DMS79 (cell line): Measurements from ENCODE around the gene URM1.

Experiments
- DNase-seq: peaks from one replicate; lab custom pipeline; 2025; lab: John Stamatoyannopoulos, UW

URM1 gene

GRCh38 chr9:128429513-128430086 is 58.4 kb downstream of the URM1 start:
- DNase-seq: no peak

GRCh38 chr9:128431207-128431606 is 60.0 kb downstream of the URM1 start:
- DNase-seq: no peak

- no peak for DNase-seq
Observed at GRCh38 chr9:128434340-128434739, 63.2 kb downstream of the URM1 start.

- no peak for DNase-seq
Observed at GRCh38 chr9:128435611-128436010, 64.4 kb downstream of the URM1 start.

GRCh38 chr9:128438343-128439109 is 67.4 kb downstream of the URM1 start:
- peak; percentile 48 for DNase-seq

- DNase-seq: no peak
Observed at GRCh38 chr9:128439273-128439672, 68.1 kb downstream of the URM1 start.
